ENCODE results near the gene MACROD1. TPM values are rescaled to one million over a fixed set of nuclear protein-coding genes. Genes with fewer than 3 reads are reported as not detected.

The MACROD1 gene
- total RNA-seq, 2 experiments from 2014 or later, result 13.5 to 16.1 TPM

- Mint-ChIP-seq H3K4me1 (peaks cover 6% of the 10 kb centered on the region), H3K27me3 (peaks cover 18% of the 10 kb centered on the region), H3K27ac (no peak overlapping the region), H3K4me3 (no peak overlapping the region), H3K9me3 (no peaks in the 10 kb centered on the region), H3K36me3 (no peaks in the 10 kb centered on the region)
- ATAC-seq (ENCODE audit: low read depth) (no peak), DNase-seq (no peak)
- POLR2A ChIA-PET, result no interaction called here
Measured at GRCh38 chr11:64065712-64066111, 100.2 kb downstream of the MACROD1 start.

- H3K4me3 Mint-ChIP-seq, result no peak overlapping the region
- no peaks in the 10 kb centered on the region for H3K9me3 Mint-ChIP-seq
- peaks cover 22% of the 10 kb centered on the region for H3K27me3 Mint-ChIP-seq
- no peak for DNase-seq
- peaks cover 7% of the 10 kb centered on the region for H3K4me1 Mint-ChIP-seq
- ATAC-seq (ENCODE audit: low read depth), result no peak
- H3K36me3 Mint-ChIP-seq, result no peaks in the 10 kb centered on the region
- no peak overlapping the region for H3K27ac Mint-ChIP-seq
- POLR2A ChIA-PET, result no interaction called here
Measured at GRCh38 chr11:64065141-64065465, 100.8 kb downstream of the MACROD1 start.

- DNase-seq (no peak), ATAC-seq (ENCODE audit: low read depth) (no peak)
- Mint-ChIP-seq H3K36me3 (no peaks in the 10 kb centered on the region), H3K4me3 (no peak overlapping the region), H3K27me3 (peaks cover 22% of the 10 kb centered on the region), H3K4me1 (peaks cover 7% of the 10 kb centered on the region), H3K27ac (no peak overlapping the region), H3K9me3 (no peaks in the 10 kb centered on the region)
- POLR2A ChIA-PET, result no interaction called here
Measured at GRCh38 chr11:64064374-64065140, 101.4 kb downstream of the MACROD1 start.

- ATAC-seq (ENCODE audit: low read depth), result no peak
- no peaks in the 10 kb centered on the region for H3K9me3 Mint-ChIP-seq
Measured at GRCh38 chr11:64063777-64064176, 102.1 kb downstream of the MACROD1 start.

GRCh38 chr11:64062185-64063039 is 103.5 kb downstream of the MACROD1 start:
- POLR2A ChIA-PET, result no interaction called here
- Mint-ChIP-seq H3K27me3 (peaks cover 25% of the 10 kb centered on the region), H3K36me3 (no peaks in the 10 kb centered on the region), H3K27ac (no peak overlapping the region), H3K9me3 (no peaks in the 10 kb centered on the region), H3K4me1 (peaks cover 7% of the 10 kb centered on the region), H3K4me3 (no peak overlapping the region)
- DNase-seq (no peak), ATAC-seq (ENCODE audit: low read depth) (no peak)

More at GRCh38 chr11:64063777-64064176, 102.1 kb downstream of the MACROD1 start:
- peaks cover 25% of the 10 kb centered on the region for H3K27me3 Mint-ChIP-seq
- POLR2A ChIA-PET, result no interaction called here
- no peak overlapping the region for H3K27ac Mint-ChIP-seq
- DNase-seq, result no peak
- H3K4me3 Mint-ChIP-seq, result no peak overlapping the region
- H3K4me1 Mint-ChIP-seq, result peaks cover 7% of the 10 kb centered on the region
- no peaks in the 10 kb centered on the region for H3K36me3 Mint-ChIP-seq

- DNase-seq (peak; percentile 79), ATAC-seq (ENCODE audit: low read depth) (peak; percentile 84)
- POLR2A ChIA-PET, result interaction anchor here (0.6 to 0.7 kb wide), 2 partner anchors 13 to 365 kb away, joined by 4 read pairs; no protein-coding TSS in a partner anchor
- Mint-ChIP-seq H3K27ac (no peak overlapping the region), H3K9me3 (no peaks in the 10 kb centered on the region), H3K4me1 (peaks cover 6% of the 10 kb centered on the region), H3K4me3 (peak overlapping the region; percentile 82), H3K36me3 (no peaks in the 10 kb centered on the region), H3K27me3 (peaks cover 24% of the 10 kb centered on the region)
Measured at GRCh38 chr11:64060861-64061444, 105.0 kb downstream of the MACROD1 start.

GRCh38 chr11:64060263-64060860 is 105.6 kb downstream of the MACROD1 start:
- Mint-ChIP-seq H3K27ac (no peak overlapping the region), H3K36me3 (no peaks in the 10 kb centered on the region), H3K4me3 (peak overlapping the region; percentile 64), H3K9me3 (no peaks in the 10 kb centered on the region), H3K27me3 (peaks cover 24% of the 10 kb centered on the region), H3K4me1 (peaks cover 6% of the 10 kb centered on the region)
- no peak for DNase-seq
- POLR2A ChIA-PET, result no interaction called here
- ATAC-seq (ENCODE audit: low read depth), result no peak

- DNase-seq (no peak), ATAC-seq (ENCODE audit: low read depth) (no peak)
- Mint-ChIP-seq H3K4me3 (no peak overlapping the region), H3K27me3 (peaks cover 24% of the 10 kb centered on the region), H3K4me1 (peaks cover 6% of the 10 kb centered on the region), H3K27ac (no peak overlapping the region), H3K9me3 (no peaks in the 10 kb centered on the region), H3K36me3 (no peaks in the 10 kb centered on the region)
- POLR2A ChIA-PET, result no interaction called here
Measured at GRCh38 chr11:64059339-64060140, 106.4 kb downstream of the MACROD1 start.

GRCh38 chr11:64058494-64058893 is 107.4 kb downstream of the MACROD1 start:
- ATAC-seq (ENCODE audit: low read depth) (no peak), DNase-seq (no peak)
- POLR2A ChIA-PET, result no interaction called here
- Mint-ChIP-seq H3K9me3 (no peaks in the 10 kb centered on the region), H3K4me1 (peaks cover 6% of the 10 kb centered on the region), H3K4me3 (no peak overlapping the region), H3K36me3 (no peaks in the 10 kb centered on the region), H3K27ac (no peak overlapping the region), H3K27me3 (peaks cover 24% of the 10 kb centered on the region)

GRCh38 chr11:64057890-64058289 is 108.0 kb downstream of the MACROD1 start:
- DNase-seq (no peak), ATAC-seq (ENCODE audit: low read depth) (no peak)
- Mint-ChIP-seq H3K27ac (no peak overlapping the region), H3K27me3 (peaks cover 22% of the 10 kb centered on the region), H3K9me3 (no peaks in the 10 kb centered on the region), H3K4me3 (no peak overlapping the region), H3K36me3 (no peaks in the 10 kb centered on the region), H3K4me1 (peaks cover 6% of the 10 kb centered on the region)
- POLR2A ChIA-PET, result no interaction called here

GRCh38 chr11:64056861-64057260 is 109.1 kb downstream of the MACROD1 start:
- Mint-ChIP-seq H3K27me3 (peaks cover 16% of the 10 kb centered on the region), H3K36me3 (no peaks in the 10 kb centered on the region), H3K4me3 (no peak overlapping the region), H3K27ac (no peak overlapping the region), H3K9me3 (no peaks in the 10 kb centered on the region), H3K4me1 (peaks cover 6% of the 10 kb centered on the region)
- POLR2A ChIA-PET, result no interaction called here
- DNase-seq, result no peak
- ATAC-seq (ENCODE audit: low read depth), result no peak

- H3K4me1 Mint-ChIP-seq, result peaks cover 4% of the 10 kb centered on the region
- POLR2A ChIA-PET, result no interaction called here
- no peak for DNase-seq
- H3K4me3 Mint-ChIP-seq, result no peak overlapping the region
- peaks cover 10% of the 10 kb centered on the region for H3K27me3 Mint-ChIP-seq
- no peak overlapping the region for H3K27ac Mint-ChIP-seq
- ATAC-seq (ENCODE audit: low read depth), result no peak
- no peaks in the 10 kb centered on the region for H3K36me3 Mint-ChIP-seq
- H3K9me3 Mint-ChIP-seq, result no peaks in the 10 kb centered on the region
Measured at GRCh38 chr11:64056213-64056785, 109.6 kb downstream of the MACROD1 start.
